NCI-H2196 (cell line): ENCODE data around the gene ASB13.

ENCODE experiments used
- DNase-seq: peaks from one replicate; lab custom pipeline; 2025; ENCODE audit not compliant: unreplicated experiment; lab: John Stamatoyannopoulos, UW

ASB13 gene, protein sequence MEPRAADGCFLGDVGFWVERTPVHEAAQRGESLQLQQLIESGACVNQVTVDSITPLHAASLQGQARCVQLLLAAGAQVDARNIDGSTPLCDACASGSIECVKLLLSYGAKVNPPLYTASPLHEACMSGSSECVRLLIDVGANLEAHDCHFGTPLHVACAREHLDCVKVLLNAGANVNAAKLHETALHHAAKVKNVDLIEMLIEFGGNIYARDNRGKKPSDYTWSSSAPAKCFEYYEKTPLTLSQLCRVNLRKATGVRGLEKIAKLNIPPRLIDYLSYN

DNA sequence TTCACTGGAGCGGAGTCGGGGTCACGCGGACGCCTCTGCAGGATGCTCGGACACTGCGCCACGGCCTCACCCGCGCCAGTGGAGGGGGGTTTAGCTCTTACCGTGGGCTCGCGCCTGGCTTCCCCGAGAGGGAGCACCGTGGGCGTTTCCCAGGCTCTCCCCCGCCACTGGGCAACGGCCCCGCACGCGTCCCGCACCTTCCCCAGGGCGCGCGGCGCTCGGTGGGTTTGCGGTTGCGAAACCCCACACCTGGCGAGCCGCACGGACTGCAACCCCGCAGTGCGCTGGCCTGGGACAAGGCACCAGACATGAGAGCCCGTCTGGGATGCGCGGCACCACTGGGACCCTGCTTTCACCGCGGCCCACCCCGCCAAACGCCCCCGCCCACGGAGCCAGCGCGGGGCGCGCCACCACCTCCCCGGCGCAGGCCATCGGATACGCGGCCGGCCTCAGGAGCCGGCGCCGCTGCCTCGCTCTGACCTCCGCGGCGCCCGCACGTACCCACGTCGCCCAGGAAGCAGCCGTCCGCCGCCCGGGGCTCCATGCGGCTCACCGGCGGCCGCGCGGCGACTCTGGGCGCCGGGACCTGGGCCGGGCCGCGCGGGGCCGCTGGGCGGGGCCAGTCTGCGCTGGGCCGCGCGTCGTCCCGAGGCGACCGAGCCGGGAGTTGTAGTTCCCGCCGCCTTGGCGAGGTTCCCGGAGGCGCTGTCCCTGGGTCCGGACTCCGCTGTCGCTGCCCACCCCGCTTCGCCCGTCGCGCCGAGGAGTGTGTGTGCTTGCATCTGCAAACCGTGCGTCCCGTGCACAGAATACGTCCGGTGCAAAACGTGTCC, at the start of gene ASB13:
Gene ASB13 (minus strand): TSS at position 588 of the 833 bp plus-strand sequence. CDS start 44 bp downstream, at position 544.
- DNase-seq = peak; percentile 36

DNA sequence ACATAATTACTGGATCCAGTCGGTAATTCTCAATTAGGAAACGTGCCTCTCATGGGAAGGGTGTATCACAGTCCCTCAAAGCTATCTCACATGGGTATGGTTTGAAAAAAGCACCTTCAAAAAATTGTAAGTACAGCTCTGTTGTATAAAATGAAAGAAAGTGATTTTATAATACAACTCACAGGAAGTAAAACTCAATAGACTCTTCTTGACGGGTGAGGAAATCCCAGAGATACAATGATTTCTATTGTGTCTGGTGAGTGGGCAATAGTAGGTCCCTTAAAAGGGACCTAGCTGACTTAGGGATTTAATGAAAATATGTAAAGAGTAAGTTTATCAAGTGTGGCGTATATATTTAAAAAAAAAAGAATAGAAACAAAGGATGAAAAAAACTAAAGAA, 45.2 kb upstream of the ASB13 start:
- no peak for DNase-seq

DNA sequence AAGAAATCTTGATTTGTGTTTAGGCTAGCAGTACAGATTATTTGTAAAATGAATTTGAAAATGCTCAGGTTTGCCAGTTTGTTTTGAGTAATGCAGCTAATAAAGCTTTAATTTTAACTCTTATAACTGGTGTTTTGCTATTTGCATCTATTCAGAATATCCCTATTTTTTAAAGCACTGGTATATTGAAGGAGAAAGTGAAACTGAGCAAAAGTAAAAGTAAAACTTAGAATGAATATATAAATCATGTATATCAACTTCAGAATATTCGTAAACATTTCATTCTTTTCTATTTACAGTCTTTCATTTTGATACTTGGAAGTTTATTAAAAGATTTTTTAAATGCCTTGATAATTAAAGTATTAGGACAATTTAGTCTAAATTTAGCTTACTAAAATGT, 44.5 kb upstream of the ASB13 start:
- no peak for DNase-seq

DNA sequence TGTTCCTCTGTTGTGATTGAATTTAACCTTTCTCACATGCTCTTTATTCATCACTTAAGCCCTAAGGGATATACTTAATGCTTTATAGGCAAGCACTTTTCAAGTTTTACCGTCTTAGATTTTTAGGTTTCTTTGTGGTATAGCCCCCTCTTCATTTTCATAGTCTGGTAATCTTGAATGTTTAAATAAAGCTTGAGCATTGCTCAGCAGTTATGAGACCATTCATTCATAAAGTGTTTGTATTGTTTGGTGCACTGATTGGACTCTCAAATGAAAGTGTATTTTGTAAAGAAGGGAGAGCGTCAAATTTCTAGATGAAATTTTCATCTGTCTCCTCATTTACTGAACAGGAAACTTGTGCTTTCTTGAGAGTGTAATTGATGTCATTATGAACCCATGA, 43.5 kb upstream of the ASB13 start:
- no peak for DNase-seq

DNA sequence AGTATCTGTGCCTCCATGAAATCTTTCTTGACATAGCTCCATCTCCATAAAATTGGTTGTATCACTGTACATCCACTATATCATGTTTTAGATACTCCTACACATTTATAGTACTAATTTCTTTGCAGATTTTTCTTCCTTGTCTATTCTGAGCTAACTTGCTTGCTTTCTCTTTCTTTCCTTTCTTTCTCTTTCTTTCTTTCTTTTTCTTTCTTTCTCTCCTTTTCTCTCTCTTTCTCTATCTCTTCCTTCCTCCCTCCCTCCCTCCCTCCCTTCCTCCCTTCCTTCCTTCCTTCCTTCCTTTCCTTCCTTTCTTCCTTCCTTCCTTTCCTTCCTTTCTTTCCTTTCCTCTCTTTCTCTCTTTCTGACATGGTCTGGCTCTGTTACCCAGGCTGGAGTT, 42.0 kb upstream of the ASB13 start:
- DNase-seq = no peak

DNA sequence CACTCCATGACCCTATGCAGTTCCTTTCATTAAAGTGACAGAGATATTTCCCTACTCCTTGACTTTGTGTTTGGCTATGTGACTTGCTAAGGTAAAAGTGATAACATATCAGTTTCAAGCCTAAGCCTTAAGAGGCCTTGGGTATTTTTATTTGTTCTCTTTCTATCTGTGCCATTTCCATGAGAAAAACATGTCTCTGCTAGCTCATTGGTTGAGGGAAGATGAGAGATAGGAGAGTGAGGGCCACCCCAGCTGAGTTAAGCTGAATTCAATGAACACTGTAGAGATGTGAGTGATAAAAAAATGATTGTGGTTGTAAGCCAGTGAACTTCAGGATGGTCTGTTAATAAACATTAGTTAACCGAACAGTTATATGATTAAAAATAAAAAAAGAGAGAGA, 31.7 kb upstream of the ASB13 start:
- DNase-seq = no peak

DNA sequence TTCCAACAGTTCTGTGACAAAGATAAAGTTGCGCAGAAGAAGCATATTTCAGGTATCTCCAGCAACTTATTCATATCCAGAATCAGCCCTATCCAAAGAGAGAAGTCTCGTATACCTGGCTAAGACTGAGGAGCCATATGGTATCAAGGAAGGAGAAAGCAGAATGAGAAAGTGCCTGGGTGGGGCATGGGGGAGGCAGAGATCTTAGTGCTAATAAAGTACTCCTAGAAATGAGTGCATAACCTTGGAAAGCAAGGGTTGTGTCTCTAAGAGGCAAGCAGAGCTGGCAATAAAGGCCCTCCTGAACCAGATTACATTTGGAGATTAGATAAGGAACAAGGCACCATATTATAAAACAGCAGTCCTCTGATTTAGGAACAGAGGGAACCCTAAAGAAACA, 30.9 kb upstream of the ASB13 start:
- no peak for DNase-seq

DNA sequence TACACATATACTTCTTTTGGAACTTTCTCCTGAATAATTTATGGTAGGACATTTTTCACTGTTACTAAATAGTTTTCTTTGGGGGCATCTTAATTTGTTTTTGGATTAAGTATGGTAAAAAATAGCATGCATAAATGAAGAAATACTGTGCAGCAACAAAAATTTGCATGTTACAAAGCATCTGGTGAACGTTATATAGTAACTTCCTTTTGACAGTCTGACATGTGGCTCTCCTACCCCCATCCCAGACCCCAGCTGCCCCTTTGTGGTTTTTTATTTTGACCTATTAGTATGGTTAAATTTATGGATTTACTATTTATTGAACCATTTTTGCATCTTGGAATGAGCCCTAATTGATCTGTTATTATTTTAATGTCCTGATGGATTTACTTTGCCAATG, 28.2 kb upstream of the ASB13 start:
- DNase-seq = no peak

DNA sequence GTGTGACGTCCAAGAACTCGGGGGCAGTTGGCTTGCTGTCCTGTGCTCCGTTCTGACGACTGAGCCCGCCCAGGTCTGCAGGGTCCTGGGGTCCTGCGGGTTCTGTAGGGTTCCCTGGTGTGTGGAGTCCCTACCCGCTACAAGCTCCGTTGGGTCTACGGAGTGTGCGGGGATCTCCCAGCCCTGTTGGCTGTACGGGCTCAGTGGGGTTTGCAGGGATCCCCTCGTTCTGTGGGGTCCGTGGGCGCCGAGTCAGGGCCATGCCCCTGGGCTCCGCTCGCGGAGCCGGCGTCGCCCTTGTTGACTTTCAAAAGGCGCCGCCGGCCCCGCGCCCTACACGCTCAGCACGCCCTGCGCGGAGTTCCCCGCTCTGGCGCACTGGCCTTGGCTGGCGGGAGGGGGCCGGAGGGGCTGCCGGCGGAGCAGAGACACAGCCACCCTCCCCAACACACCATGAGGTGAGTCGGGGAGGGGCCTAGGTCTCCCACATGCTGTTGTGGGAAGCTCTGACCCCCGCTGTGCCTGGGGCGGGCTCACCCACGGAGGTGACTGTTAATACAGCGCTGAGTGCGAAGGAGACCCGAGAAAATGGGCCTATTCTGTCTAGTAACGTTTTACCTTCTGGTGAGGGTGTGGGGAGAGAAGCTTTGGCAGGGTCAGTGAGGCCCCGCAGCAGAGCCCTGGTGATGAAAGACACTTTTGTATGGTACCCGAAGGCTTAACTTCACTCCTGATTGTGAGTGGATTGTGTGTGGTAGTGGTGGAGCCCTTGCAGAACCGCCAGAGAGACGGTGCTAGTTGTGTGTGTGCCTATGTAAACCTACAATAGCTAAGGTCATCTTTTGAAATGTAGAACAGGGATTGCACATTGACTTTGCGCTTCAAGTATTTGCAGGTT, 26.3 kb upstream of the ASB13 start:
- no peak for DNase-seq

DNA sequence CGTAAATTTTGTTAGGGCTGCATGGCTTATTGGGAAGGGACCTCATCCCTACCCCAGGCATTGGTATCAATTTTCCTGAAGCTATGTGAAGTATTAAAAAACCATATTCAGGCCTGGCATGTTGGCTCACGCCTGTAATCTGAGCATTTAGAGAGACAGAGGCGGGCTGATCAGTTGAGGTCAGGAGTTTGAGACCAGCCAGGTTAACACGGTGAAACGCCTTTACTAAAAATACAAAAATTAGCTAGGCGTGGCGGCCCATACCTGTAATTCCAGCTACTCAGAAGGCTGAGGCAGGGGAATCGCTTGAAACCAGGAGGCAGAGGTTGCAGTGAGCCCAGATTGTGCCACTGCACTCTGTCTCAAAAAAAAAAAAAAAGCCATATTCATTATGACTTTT, 25.4 kb upstream of the ASB13 start:
- DNase-seq = no peak

DNA sequence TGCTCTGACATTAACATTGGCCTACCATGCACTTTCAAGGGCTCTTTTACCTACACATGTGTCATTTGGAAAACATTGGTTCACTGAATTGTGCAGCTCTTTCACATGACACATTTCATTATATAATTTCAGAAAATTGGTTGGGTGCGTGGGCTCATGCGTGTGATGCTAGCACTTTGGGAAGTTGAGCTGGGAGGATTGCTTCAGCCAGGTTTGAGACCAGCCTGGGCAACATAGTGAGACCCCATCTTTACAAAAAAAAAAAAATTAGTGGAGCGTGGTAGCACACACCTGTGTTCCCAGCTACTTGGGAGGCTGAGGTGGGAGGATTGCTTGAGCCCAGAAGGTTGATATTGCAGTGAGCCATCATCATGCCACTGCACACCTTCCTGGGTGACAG, 22.2 kb upstream of the ASB13 start:
- no peak for DNase-seq

DNA sequence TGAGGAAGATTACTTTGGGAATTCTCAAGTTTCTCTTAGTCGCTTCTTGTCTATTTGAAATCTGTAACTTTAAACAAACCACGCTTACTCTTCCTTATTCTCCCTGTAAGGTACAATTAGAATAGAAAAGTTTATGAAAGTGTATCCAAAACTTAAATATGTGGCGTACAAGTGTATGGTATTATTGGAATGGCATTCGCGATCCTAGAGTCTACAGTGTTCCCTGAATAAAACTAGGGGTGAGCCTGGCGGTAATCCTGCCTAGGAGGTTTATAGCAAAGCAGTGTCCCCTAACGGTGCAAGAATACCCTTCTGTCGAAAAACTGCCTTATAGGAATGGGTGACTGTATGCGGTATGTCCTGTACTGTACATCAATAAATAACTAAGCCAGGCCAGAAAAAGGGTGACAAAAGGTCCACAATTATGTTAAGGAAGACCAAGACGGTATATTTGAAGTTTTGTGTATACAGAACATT, 19.4 kb upstream of the ASB13 start:
- DNase-seq = no peak

DNA sequence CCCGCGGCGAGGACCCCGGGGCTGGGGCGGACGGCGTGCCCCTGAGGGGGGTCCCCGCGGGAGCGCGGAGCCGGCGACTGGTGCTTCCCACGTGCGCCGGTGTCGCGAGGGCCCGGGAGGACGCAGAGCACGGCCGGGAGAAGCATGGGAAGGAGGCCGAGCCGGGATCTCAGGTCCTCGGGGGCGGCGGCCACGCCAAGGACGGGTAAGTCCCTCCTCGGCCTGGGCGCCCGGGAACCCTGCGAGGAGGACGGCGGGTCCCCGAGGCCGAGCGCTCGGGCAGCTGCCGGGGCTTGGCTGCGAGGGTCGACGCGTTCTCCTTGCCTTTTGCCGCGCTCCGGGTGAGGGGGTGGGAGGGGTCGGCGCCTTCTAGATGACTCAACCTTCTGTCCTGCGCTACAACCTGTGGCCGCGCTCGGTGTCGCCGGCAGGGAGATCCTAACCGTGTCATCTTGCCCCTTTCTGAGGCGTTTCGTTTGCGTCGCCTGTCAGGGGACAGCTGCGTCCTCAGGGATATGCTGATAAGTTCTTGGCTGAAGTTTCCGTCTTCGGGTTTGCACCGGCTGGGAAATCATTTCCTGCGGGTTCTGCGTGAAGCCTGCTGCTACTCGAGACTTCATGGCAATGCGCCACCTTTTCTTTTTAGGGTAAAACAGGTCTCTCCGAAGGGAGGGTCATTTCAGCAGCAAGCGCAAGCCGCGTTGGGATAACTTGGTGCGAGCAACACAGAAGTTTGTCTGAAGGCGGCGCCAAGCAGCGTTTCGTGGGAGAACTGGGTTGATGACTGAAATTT, 18.8 kb upstream of the ASB13 start:
- DNase-seq = peak; percentile 24

DNA sequence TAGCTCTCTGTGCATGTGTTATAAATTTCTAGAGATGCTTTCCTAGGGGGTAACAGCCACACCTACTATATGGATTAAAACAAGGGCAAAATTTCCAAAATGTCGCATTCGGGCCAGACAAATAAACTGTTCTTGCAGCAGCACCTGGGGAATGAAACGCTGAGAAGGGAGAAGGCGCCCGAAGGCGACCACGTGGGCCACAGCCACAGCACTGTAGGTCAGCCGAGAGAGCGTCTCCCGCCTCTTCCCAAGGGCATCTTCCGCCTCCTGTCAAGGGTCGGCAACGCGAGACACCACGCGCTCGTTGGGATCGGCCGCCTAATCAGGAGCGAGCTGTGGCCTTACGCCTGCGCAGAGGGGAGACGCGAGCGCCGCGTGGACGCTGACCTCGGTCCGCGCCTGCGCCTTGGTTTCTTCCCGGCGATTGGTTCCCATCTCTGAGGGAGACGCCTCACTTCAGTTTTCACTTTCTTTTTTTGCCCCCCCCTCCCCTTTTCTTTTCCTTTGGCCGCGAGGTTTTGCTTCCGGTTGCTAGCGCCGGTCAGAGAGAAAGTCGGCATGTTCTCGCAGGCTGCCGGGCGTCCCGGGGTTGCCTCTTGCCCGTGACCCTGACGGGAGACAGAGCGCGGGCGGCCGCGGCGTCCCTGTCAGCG, 18.0 kb upstream of the ASB13 start, which contains the start of gene TASOR2:
Gene TASOR2 (plus strand): TSS at position 521 of the 653 bp plus-strand sequence. CDS start 35,805 bp downstream, outside the sequence.
- DNase-seq = peak; percentile 94

DNA sequence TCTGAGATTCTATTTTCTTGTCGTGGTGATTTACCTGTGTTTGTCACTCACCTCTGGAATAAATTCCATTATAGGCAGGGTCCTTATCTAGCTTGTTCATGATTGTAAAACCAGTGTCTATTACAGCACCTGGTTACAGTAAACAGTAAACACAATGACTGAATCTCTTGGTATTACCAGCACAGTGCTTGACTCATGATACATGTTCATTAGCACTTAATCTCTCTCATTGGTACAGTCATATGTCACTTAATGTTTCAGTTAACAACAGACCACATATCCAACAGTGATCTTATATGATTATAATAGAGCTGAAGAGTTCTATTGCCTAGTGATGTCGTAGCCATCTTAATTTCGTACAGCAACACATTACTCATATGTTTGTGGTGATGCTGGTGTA, 16.7 kb upstream of the ASB13 start:
- DNase-seq = no peak

DNA sequence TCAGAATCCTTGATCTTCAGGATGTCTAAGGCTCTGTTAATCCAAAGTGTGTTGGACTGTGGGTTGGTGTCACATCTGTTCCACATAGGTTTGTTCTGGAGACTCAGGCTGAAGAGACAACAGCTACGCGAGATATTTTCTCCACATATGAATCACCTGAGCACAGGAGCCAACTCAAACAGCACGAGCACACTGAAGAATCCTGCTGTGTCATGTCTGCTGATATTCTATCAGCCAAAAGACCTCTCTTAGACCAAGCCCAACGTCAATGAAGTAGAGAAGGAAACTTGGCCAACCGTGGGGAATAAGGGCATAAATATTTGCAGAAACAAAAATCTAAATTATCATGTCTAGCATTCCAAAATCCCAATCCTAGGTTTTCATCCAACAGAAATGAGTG, 15.5 kb upstream of the ASB13 start:
- no peak for DNase-seq

DNA sequence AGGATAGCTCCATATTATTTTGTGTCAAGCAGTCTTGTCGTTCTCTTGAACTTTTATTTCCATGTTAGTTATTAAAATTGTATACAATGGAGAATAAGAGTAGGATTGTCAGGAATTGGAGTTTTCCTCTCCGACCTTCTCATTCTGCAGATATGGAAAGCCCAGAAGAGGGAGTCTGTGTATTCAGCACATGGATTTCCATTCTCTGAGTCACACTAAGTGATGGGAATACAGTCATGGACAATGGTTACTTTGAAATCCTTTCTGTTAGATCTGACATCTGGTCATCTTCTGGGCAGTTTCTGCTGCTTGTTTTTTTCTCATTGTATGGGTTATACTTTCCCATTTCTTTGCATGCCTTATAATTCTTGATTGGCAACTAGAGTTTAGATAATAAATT, 13.2 kb upstream of the ASB13 start:
- no peak for DNase-seq

DNA sequence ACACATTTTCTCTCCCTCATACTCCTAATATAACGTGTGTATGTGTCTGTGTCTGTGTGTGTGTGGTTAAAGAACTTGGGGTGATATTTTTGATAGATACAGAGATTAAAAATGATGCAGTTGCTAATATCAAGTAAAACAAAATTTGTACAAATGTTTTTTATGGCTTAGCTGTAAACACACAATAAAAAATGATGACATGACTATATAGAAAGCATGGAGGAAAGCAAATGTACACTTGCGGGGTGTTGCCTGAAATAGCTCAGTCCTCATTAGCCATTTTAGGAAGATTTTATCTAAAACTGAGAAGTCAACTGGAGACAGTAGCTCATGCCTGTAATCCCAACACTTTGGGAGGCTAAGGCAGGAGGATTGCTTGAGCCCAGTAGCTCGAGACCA, 12.6 kb upstream of the ASB13 start:
- no peak for DNase-seq

DNA sequence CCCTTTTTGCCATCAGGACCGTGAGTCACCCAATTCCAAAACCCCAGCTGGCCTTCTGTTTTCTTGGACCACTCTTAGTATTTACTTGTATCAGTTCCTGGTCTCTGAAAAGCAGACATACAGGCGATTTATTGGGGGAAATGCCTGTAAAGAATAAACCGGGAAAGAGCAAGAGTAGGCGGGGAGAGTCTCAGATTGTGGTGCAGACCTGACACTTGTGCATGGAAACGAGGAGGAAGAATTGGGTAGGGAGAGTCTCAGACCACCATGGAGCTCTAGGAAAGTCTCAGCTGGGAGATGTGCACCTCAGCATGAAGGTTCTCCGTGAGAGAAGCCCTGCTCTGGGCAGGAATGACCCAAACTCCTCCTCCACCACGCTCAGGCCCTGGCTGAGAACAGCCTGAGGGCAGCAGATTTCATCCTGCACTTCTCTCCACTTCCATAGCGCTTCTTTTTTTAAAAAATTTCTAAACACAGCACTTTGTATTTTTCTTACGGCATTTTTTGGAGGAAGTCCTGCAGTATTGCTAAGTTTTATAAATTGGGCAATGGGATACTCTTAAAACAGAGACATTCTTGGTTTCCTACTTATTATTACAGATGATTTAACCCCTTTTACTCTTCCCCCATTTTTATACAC, 12.1 kb upstream of the ASB13 start:
- DNase-seq = no peak
